ENCODE results near the gene CAMK4. TPM values are rescaled to one million over a fixed set of nuclear protein-coding genes. Genes with fewer than 3 reads are reported as not detected.

Gene CAMK4
- total and polyA plus RNA-seq, 4 donors = 0.27 to 1.4 (median 1.2) TPM

- DNase-seq (ENCODE audit: low spot score) = no peak
- 80% methylated on average over 1 of the region's 1 CpG for WGBS
- H3K27ac ChIP-seq (ENCODE audit: low read depth in 1 of 2, low read length in 2 of 2) = no peak overlapping the region
Measured at GRCh38 chr5:111231119-111231518, 6.9 kb downstream of the CAMK4 start.

More at GRCh38 chr5:111231119-111231518, 6.9 kb downstream of the CAMK4 start:
- TF ChIP-seq SP1 (IDR thresholded peaks at IDR 0.05) = no peak
- TF ChIP-seq REST (IDR thresholded peaks at IDR 0.05) = no peak
- no peak for TF ChIP-seq EGR1 (IDR thresholded peaks at IDR 0.05; ENCODE audit: low read depth in 2 of 2)
- no peak for TF ChIP-seq ZBTB33 (IDR thresholded peaks at IDR 0.05)
- no peak for TF ChIP-seq ATF3 (IDR thresholded peaks at IDR 0.05)
- no peak for TF ChIP-seq MAX (IDR thresholded peaks at IDR 0.05)
- no peak for TF ChIP-seq RAD21 (IDR thresholded peaks at IDR 0.05)
- TF ChIP-seq FOXA2 (IDR thresholded peaks at IDR 0.05) = no peak
- no peak for TF ChIP-seq CTCF (IDR thresholded peaks at IDR 0.05; ENCODE audit: low read depth, low read length, missing input control)
- no peak for TF ChIP-seq TAF1 (conservative IDR thresholded peaks at IDR 0.05)
- no peak for TF ChIP-seq HNF4G (IDR thresholded peaks at IDR 0.05)
- TF ChIP-seq JUND (IDR thresholded peaks at IDR 0.05) = no peak
- TF ChIP-seq NR2F2 (IDR thresholded peaks at IDR 0.05) = no peak
- no peak for TF ChIP-seq FOXA1 (IDR thresholded peaks at IDR 0.05)
- no peak for TF ChIP-seq YY1 (IDR thresholded peaks at IDR 0.05)
- TF ChIP-seq HNF4A (conservative IDR thresholded peaks at IDR 0.05) = no peak
- TF ChIP-seq GABPA (IDR thresholded peaks at IDR 0.05 in 1 of 2, conservative IDR thresholded peaks at IDR 0.05 in 1 of 2) = no peak
- TF ChIP-seq RXRA (IDR thresholded peaks at IDR 0.05) = no peak
- H3K9me3 ChIP-seq (ENCODE audit: control insufficient read depth in 4 of 4, low read length in 3 of 4) = no peaks in the 10 kb centered on the region
- peaks cover 0 to 8% (median 1%) of the 10 kb centered on the region in 4 donors for H3K27me3 ChIP-seq (ENCODE audit: control insufficient read depth in 4 of 4, insufficient read depth in 4 of 4, low read length in 3 of 4)
- no peaks in the 10 kb centered on the region for H3K36me3 ChIP-seq (ENCODE audit: control insufficient read depth in 4 of 4, insufficient read depth in 3 of 4, low read depth in 1 of 4, low read length in 3 of 4)
- no peaks in the 10 kb centered on the region for H3K4me1 ChIP-seq (ENCODE audit: control insufficient read depth in 4 of 4, insufficient read depth in 4 of 4, low read length in 3 of 4)
- H3K9ac ChIP-seq (ENCODE audit: low read depth in 1 of 2, low read length in 2 of 2) = no peak overlapping the region
- H3K4me3 ChIP-seq (ENCODE audit: low read depth in 1 of 3, low read length in 3 of 3) = no peak overlapping the region
